HEK293 (cell line): Measurements from ENCODE around the gene CDIPT.
A peak's percentile ranks its signal among the peaks of the same experiment; 100 is the strongest.
"Not testable (repeated sequence)": the region's sequence is repeated elsewhere in the genome, so short reads cannot be mapped to it uniquely, and the experiment has no call there.

ENCODE experiments used
- CTCF ChIA-PET: fragments of 350-600 bp; formaldehyde crosslinking; extraction: SDS; loops from one replicate; lab custom pipeline; 2021; ENCODE audit warnings: antibody characterized with exemption; lab: Yijun Ruan, JAX
- POLR2A ChIA-PET: fragments of 300-600 bp; formaldehyde crosslinking; extraction: SDS; loops from one replicate; lab custom pipeline; 2020; ENCODE audit warnings: antibody characterized with exemption, inconsistent platforms; lab: Yijun Ruan, JAX
- H3K27ac ChIP-seq: fragments of 200-500 bp; sonication (Bioruptor generic); 2 replicates; pipeline ENCODE4 v1.5.1; 2014; ENCODE audit warnings: low read depth, low read length, control low read depth, inconsistent platforms; ENCODE audit errors: extremely low read depth
- H3K36me3 ChIP-seq, 2 experiments: fragments of 200-500 bp in 1 of 2; sonication (Bioruptor generic) in 1 of 2; 1 replicate in 1 of 2; 2 replicates in 1 of 2; pipeline ENCODE4 v1.5.1; 2014 to 2017; ENCODE audit warnings: inconsistent platforms in 2 of 2, low read length in 2 of 2; ENCODE audit not compliant: control insufficient read depth in 2 of 2, insufficient read depth in 1 of 2
- H3K4me1 ChIP-seq: fragments of 200-500 bp; sonication (Bioruptor generic); 2 replicates; pipeline ENCODE4 v1.5.1; 2014; ENCODE audit warnings: mild to moderate bottlenecking, low read length, inconsistent platforms; ENCODE audit not compliant: control insufficient read depth, insufficient read depth
- H3K4me3 ChIP-seq: 2 replicates; pipeline ENCODE4 v1.5.1; 2011; ENCODE audit warnings: low read depth, mild to moderate bottlenecking, control low read depth, low read length, moderate library complexity
- H3K9me3 ChIP-seq: fragments of 200-500 bp; sonication (Bioruptor generic); 2 replicates; pipeline ENCODE4 v1.5.1; 2014; ENCODE audit warnings: low read depth, low read length, inconsistent platforms; ENCODE audit not compliant: control insufficient read depth, insufficient read depth
- ATF2 ChIP-seq: fragments of 450-650 bp; formaldehyde crosslinking; IDR thresholded peaks from 2 replicates; pipeline ENCODE4 v1.5.1; 2016; ENCODE audit warnings: missing biosample characterization, missing genetic modification characterization, low read depth
- KLF17 ChIP-seq: fragments of 450-650 bp; formaldehyde crosslinking; IDR thresholded peaks from 2 replicates; pipeline ENCODE4 v1.5.1; 2016; ENCODE audit warnings: missing biosample characterization, missing genetic modification characterization
- SCRT2 ChIP-seq: fragments of 450-650 bp; formaldehyde crosslinking; IDR thresholded peaks from 2 replicates; pipeline ENCODE4 v1.5.1; 2016; ENCODE audit warnings: missing biosample characterization, missing genetic modification characterization
- TCF7L2 ChIP-seq: IDR thresholded peaks from 2 replicates; pipeline ENCODE4 v1.6.1; 2011; ENCODE audit warnings: low read depth, mild to moderate bottlenecking, inconsistent platforms, low read length, moderate library complexity, borderline replicate concordance
- ZNF10 ChIP-seq: fragments of 450-650 bp; formaldehyde crosslinking; IDR thresholded peaks from 2 replicates; pipeline ENCODE4 v1.5.1; 2017; ENCODE audit warnings: missing biosample characterization, missing genetic modification characterization
- ZNF211 ChIP-seq: fragments of 450-650 bp; formaldehyde crosslinking; IDR thresholded peaks from 2 replicates; pipeline ENCODE4 v1.5.1; 2016; ENCODE audit warnings: low read depth, missing biosample characterization, missing genetic modification characterization
- ZNF335 ChIP-seq: fragments of 450-650 bp; formaldehyde crosslinking; conservative IDR thresholded peaks from 2 replicates; pipeline ENCODE4 v1.5.1; 2016; ENCODE audit warnings: missing biosample characterization, missing genetic modification characterization
- ZNF391 ChIP-seq: fragments of 450-650 bp; formaldehyde crosslinking; IDR thresholded peaks from 2 replicates; pipeline ENCODE4 v1.5.1; 2016; ENCODE audit warnings: low read depth, missing biosample characterization, missing genetic modification characterization, borderline replicate concordance
- ZNF426 ChIP-seq: fragments of 450-650 bp; formaldehyde crosslinking; IDR thresholded peaks from 2 replicates; pipeline ENCODE4 v1.5.1; 2017; ENCODE audit warnings: missing biosample characterization, missing genetic modification characterization, mild to moderate bottlenecking, inconsistent platforms, moderate library complexity
- ZNF548 ChIP-seq: fragments of 450-650 bp; formaldehyde crosslinking; IDR thresholded peaks from 2 replicates; pipeline ENCODE4 v1.5.1; 2016; ENCODE audit warnings: missing biosample characterization, missing genetic modification characterization
- ZNF624 ChIP-seq: fragments of 450-650 bp; formaldehyde crosslinking; IDR thresholded peaks from 2 replicates; pipeline ENCODE4 v1.5.1; 2017; ENCODE audit warnings: missing biosample characterization, missing genetic modification characterization
- ZNF792 ChIP-seq: fragments of 450-650 bp; formaldehyde crosslinking; IDR thresholded peaks from 2 replicates; pipeline ENCODE4 v1.5.1; 2016; ENCODE audit warnings: missing biosample characterization, missing genetic modification characterization
- TF ChIP-seq, protein P1 (sequence below): fragments of 450-650 bp; formaldehyde crosslinking; IDR thresholded peaks from 2 replicates; pipeline ENCODE4 v1.5.1; 2016; ENCODE audit warnings: missing biosample characterization, missing genetic modification characterization

CDIPT gene

DNA sequence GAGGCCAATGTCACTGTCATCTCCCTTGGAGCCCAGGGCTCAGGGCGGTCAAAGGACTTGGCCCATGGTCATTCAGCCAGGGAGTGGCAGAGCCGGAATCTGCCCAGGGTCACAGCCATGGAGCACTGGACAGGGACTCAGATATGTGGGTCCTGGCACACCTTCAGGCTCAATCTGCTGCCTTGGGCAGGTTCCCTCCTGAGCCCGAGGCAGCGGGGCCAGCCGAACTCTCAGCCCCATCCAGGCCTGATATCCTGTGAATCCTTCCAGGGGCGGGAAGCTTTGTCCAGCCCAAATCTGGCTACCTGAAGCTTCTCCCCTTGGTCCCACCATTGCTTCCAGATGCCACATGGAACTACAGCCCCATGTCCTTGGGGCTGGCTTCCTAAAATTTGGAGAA is 12.2 kb upstream of the CDIPT start (continued):
- TF ChIP-seq ZNF792 (tag by site-specific recombination) (no peak), ZNF548 (no peak), ZNF391 (tag by site-specific recombination) (no peak), ZNF624 (tag by site-specific recombination) (no peak)

DNA sequence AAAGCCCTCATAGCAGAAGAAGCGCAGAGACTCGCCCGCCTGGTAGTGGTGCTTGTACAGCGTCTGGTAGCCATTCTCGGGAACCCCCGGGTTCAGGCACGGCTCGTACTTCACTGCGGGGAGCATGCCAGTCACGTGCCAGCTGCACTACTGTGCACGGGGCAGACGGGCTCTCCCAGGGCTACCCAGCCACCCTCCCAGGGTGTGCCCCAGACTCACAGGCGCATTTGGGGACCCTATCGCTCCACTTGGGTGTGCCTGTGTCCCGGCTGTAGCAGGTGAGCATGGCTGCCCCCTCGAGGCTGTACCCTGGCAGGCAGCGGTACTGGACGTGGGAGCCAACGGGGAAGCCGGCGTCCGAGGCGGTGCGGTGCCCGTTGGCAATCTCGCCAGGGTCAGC is 10.3 kb upstream of the CDIPT start:
- ChIA-PET CTCF (interaction anchor here (0.8 to 1.3 kb wide), 3 partner anchors 10 to 99 kb away, joined by 3 to 4 read pairs (median 4); partner anchors contain the start of genes CDIPT and SEZ6L2), POLR2A (no interaction called here)
- H3K36me3 ChIP-seq, result no peaks in the 10 kb centered on the region
- H3K9me3 ChIP-seq, result no peaks in the 10 kb centered on the region
- TF ChIP-seq ZNF426 (tag by site-specific recombination) (no peak), ZNF10 (tag by site-specific recombination) (no peak), TCF7L2 (no peak), ATF2 (tag by site-specific recombination) (no peak), ZNF211 (tag by site-specific recombination) (no peak), ZNF335 (no peak)
- no peak overlapping the region for H3K27ac ChIP-seq
- H3K4me1 ChIP-seq, result no peaks in the 10 kb centered on the region
- H3K4me3 ChIP-seq, result no peak overlapping the region

DNA sequence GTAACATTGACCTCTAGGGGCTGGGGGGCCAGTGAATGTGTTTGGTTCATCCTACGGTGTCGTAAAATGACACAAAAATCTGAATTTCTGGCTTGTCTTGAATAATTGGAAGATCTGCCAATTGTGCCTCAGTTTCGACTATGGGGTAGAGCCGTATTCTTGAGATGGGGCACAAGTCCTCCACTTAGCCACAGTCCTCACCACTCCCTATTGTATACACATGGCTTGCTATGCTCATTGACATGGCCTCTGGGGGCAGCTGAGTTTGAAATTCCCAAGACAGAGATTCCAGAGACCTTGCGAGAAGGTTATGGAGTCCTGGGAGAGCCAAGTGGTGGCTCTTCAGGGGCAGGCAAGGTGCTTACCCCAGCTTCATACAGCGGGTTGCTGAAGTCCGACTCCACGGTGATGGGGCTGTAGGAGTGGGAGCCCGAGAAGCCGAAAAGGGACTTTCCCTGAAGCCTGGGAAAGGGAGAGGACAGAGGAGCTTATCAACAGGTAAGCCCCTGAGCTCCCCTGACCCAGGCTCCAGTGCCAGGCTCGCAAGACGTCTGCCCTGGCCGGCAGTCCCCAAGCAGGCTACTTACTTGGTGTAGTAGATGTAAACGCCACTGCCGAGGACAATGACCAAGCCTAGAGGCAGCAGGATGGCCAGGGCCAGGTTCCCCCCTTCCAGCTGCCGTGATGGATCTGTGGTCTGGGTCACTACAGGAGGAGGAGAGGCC is 9.0 kb upstream of the CDIPT start:
- Histone ChIP-seq H3K36me3 (no peaks in the 10 kb centered on the region), H3K27ac (no peak overlapping the region), H3K9me3 (no peaks in the 10 kb centered on the region), H3K4me1 (no peaks in the 10 kb centered on the region), H3K4me3 (no peak overlapping the region)
- POLR2A ChIA-PET, result interaction anchor here (0.8 kb wide), 1 partner anchor 8 kb away, joined by 4 read pairs; the partner anchor contains the start of gene CDIPT
- TF ChIP-seq SCRT2 (tag by site-specific recombination), result peak; percentile 64
- TF ChIP-seq, protein P1, sequence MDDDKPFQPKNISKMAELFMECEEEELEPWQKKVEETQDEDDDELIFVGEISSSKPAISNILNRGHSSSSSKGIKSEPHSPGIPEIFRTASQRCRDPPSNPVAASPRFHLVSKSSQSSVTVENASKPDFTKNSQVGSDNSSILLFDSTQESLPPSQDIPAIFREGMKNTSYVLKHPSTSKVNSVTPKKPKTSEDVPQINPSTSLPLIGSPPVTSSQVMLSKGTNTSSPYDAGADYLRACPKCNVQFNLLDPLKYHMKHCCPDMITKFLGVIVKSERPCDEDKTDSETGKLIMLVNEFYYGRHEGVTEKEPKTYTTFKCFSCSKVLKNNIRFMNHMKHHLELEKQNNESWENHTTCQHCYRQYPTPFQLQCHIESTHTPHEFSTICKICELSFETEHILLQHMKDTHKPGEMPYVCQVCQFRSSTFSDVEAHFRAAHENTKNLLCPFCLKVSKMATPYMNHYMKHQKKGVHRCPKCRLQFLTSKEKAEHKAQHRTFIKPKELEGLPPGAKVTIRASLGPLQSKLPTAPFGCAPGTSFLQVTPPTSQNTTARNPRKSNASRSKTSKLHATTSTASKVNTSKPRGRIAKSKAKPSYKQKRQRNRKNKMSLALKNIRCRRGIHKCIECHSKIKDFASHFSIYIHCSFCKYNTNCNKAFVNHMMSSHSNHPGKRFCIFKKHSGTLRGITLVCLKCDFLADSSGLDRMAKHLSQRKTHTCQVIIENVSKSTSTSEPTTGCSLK (tag by site-specific recombination), result no peak
- CTCF ChIA-PET, result interaction anchor here (0.9 to 1.3 kb wide), 2 partner anchors 9 to 27 kb away, joined by 4 read pairs; partner anchors contain the start of genes CDIPT and SEZ6L2

DNA sequence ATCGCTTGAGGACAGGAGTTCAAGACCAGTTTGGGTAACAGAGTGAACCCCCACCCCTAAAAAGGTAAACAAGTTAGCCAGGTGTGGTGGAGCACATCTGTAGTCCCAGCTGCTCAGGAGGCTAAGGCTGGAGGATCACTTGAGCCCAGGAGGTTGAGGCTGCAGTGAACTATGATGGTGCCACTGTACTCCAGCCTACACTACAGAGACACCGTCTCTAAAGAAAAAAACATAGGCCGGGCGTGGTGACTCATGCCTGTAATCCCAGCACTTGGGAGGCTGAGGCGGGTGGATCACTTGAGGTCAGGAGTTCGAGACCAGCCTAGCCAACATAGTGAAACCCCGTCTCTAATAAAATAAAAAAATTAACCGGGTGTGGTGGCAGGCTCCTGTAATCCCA is 6.0 kb upstream of the CDIPT start:
- not testable (repeated sequence) for H3K36me3 ChIP-seq, H3K27ac ChIP-seq, H3K4me1 ChIP-seq, H3K4me3 ChIP-seq, H3K9me3 ChIP-seq
- ChIA-PET CTCF (interaction anchor here (0.6 to 1.5 kb wide), 2 partner anchors 16 to 53 kb away, joined by 3 read pairs; partner anchors contain the start of gene PAGR1), POLR2A (interaction anchor here (1.8 kb wide), 1 partner anchor 8 kb away, joined by 7 read pairs; no protein-coding TSS in a partner anchor)
- peak; percentile 37; the same call in 1 of the 2 replicates for TF ChIP-seq KLF17
